Activated T-cell treated with anti-CD3 and anti-CD28 coated beads for 24 hours (primary cell): ENCODE results near the gene HCN4.
"Not testable (repeated sequence)": the region's sequence is repeated elsewhere in the genome, so short reads cannot be mapped to it uniquely, and the experiment has no call there.

Experiments
- DNase-seq: peaks from one replicate; pipeline ENCODE4 v3.0.0-alpha.2; 2020; ENCODE audit warnings: low read depth

HCN4 gene

GRCh38 chr15:73325191-73325861, 43.4 kb downstream of the HCN4 start:
- no peak for DNase-seq

DNA sequence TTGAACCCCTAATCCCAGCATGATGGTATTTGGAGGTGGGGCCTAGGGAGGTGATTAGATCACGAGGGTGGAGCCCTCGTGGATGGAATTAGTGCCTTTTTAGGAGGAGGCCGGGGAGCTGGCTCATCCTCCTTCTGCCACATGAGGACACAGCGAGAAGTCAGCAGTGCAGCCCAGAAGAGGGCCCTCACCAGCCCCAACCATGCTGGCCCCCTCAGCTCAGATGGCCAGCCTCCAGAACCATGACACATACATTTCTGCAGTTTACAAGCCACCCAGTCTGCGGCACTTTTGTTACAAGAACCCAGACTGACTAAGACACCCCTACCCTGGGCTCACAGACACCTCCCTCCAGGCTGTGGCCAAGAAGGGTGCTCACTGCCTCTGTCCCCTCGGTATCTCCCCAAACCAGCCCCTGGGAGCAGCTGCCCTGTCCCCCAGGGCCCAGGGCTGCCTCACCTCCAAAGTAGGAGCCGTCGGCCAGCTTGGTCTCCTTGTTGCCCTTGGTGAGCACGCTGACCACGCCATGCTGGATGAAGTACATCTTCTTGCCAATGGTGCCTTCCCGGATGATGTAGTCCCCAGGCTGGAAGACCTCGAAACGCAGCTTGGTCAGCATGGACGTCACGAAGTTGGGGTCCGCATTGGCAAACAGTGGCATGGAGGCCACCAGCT, 44.1 kb downstream of the HCN4 start:
- DNase-seq, result no peak

DNA sequence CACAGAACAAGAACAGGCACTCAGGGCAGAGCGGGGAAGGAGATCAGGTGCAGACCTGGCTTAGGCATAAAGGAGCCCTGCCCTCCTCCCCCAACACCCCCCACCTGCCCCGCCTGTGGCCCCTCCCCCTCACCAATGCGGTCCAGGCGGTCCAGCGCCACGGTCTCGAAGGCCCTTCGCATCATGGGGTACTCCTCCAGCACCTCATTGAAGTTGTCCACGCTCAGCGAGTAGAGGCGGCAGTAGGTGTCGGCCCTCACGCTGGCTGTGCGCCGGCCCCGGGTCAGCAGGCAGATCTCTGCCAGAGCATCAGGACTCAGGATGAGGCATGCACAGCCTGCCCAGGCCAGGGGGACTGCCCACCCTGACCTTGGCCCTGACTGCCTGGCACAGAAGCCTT, 44.8 kb downstream of the HCN4 start:
- DNase-seq, result no peak

DNA sequence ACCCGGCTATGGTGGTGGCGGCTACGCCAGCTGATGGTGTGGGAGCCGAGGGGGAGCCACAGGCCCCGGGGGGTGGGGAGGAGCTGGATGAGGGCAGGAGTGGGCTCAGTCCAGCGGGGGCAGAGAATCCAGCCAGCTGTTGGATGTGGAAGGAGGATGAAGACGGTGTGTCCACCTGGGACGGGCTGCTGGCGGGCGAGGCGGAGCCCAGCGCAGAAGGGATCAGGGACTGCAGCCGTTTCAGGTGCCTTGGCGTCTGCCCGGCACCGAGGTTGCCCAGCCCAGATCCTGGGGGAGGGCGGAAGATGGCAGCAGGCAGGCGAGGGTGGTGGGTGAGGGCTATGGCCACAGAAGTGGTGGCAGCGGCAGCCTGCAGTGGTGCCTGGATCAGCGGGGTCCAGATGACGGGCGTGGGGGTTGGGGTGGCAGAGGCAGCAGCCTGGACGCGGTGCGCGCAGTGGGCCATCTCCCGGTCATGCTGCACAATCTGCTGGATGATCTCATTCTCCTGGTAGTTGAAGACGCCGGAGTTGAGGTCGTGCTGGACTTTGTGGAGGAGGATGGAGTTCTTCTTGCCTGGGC, 45.3 kb downstream of the HCN4 start:
- DNase-seq, result no peak

DNA sequence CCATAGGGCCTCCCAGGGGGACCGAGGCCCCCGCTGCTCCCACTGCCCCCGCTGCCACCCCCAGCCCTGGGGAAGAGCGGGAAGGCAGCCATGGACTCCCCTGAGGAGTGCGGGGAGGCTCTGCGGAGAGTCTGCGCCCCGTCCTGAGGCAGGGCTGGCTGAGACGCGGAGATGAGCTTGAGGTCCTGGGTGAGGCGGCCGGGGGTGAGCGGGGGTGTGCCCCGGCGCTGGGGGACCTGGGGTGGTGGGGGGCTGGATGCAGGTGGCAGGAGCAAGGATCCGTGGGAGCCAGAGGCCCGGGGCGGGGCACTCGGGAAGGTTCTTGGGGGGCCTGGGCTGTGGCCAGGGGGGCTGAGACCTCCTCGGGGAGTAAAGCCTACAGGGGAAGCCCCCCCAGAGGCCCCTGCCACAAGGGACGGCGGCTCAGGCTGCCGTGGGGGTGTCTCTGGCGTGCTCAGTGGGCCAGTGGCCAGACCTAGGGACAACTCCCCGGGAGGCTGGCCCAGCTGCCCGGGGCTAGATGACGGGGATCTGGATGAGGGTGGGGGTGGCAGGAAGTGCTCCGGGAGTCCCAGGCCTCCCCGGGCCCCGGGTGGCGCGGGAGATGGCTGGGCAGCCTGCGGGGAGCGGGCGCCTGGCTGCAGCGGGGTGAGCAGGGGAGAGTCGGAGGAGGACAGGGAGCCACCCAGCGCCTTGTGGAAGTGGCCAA, 45.9 kb downstream of the HCN4 start:
- no peak for DNase-seq

- no peak for DNase-seq
Observed at GRCh38 chr15:73321496-73322450, 47.0 kb downstream of the HCN4 start.

DNA sequence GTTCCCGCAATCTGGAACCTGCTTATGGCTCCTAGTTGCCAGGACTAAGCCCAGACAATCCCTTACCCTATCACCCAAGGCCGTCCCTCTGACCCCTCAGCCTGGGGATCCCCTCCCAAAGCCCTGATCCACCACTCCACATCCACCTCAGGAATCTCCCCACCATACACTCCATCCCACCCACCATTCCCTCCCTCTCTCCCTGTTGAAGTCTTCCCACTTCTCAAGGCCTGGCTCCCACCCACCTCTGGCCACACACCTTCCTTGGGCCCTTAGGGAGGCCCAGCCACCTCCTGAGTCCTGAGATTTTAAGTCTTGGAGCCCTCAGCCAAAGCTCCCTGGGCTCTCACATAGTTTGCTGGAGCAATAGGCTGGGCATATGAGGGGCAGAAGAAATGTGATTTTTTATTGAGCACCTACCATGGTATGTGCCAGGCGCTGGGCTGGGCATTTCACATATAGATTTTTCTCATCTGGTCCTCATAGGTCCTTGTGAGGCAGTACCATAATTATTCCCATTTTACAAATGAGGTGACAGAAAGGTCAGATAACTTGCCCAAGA, 48.1 kb downstream of the HCN4 start:
- DNase-seq, result no peak

DNA sequence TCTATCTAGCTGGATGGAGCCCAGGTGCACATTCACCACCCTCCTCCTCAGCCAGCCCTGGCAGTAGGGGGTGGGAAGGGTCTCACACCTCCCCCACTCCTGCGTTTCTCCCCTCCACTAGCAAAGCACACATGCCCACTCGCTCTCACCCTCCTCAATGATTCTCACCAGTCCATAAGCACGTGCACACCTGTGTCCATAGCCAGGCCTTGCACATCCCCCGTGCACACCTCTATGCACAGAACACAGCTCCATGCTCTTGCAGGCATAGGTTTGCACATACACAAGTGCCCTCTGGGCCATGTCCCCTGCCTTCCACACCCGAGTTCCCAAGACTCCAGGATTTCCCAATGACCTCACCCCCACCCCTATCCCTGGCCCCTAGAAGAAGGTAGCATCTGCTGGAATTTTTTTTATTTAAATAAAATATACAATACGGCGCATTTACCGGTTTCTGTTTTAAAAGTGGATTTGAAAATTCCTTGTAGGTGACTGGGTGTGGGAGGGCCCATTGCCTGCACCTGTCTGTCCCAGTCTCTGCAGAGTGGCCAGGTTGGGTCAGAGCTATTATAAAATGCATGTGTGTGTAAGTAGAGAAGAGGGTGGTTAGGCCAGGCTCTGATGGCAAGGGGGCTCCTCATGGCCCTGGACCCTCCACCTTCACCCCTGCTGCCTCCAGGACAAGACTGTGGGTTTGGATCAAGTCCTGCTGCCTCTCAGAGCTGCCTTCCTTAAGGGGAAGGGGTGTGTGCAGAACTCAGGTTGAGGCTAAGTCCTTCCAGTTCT, 49.1 kb downstream of the HCN4 start:
- DNase-seq, result no peak

DNA sequence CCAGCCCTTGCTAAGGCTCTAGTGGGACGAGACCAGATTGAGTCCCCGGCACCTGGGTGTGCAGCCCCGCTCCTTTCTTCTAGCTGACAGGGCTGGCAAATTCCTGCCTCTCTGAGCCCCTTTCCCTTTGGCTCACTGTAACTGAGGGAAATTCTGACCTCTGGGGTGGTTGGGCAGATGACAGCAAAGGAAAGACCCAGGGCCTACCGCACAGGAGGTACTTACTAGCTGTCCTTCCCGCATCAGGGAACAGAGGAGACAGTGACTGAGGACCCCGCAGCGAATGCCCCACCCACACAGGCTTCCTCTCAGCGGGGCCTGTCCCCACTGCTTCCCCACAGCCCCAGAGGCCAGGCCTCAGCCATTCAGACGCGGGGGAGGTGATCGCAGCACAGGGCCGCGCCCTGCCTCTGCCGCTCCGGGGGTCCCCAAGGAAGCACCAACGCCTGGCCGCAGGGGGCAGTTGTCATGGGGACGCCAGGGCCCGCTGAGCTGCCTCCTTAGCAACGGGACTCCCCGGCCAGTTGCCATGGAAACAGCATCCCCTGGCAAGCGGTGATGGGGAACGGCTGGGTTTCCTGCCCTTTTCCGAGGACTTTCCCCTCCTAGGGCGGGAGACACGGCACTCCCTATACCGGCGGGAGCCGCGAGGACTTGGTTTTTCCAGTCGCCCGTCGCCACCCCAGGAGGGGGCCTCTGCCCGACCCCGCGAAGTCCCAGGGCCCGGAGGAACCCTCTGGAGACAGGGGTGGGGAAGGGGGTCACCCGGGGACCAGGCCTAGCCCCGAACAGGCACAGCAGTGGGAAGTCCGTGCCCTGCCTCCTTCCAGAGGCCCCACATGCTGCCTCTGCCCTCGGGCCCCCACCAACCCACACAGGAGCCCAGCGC, 50.1 kb downstream of the HCN4 start:
- no peak for DNase-seq

DNA sequence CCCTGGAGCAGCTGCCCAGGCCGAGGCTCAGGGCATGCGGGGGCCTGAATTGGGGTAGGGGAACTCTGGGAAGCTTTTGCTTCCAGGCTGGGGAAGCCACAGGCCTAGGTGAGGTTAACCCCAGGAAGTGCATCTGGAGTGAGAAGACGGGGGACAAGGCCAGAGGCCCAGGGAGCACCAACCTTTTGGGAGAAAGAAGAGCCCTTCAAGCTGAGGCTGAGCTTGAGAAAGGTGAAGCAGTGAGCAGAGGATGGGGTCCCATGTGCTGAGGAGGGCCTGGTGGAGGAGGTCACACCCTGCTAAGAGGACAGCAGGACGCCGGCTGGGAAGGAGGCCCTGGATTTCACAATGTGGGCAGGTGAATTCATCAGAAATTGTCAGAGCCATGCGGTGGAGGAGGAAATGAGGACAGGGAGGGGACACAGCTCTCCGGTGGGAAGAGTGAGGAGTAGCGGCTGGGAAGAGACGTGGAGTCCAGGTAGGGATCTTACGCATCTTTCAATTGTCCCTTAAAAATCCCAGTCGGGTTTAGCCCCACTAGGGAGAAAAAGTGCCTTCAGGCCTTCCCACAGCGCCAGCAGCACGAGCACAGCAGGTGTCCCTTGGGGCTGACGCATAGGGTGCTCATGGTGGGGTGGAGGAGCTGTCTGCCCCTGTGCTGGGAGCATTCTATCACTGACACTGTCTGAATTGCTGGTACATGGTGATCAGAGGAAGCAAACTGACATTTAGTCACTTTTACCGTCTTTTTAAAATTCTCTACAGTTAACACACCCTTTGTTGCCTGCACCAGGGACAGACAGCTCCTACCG, 50.9 kb downstream of the HCN4 start:
- DNase-seq, result no peak

DNA sequence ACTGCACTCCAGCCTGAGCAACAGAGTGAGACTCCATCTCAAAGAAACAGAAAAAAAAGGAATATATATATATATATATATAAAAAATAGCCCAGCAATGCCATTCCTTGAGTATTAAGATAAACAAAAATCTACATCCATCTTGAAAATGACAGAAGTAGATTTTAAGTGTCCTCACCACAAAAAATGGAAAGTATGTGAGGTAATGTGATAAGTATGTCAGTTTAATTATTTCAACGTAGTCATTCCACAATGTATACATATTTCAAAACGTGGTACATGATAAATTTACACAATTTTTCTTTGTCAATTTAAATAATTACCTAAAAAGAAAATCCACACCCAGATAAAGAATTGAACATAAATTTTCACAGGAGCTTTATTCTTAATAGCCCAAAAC, 54.9 kb downstream of the HCN4 start:
- DNase-seq, result no peak

DNA sequence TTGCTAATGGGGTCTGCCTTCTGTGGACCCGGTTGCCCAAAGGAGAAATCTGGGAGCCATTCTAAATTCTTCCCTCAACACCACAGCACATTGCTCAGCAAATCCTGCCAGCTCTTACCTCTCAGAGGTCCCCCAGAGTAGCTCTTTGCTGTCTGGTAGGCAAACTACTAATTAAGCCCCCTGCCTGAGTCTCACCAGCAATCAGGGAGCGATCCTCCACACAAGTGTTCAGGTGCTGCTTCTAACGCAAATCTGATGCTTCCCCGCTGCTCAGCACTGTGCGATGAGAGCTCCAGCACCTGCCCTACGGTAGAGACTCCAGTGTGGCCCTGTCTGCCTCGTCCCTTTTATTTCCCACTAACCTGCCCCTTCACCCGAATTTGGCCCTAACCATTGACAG, 60.5 kb downstream of the HCN4 start:
- DNase-seq, result no peak

- DNase-seq, result no peak
Observed at GRCh38 chr15:73305331-73306211, 63.2 kb downstream of the HCN4 start.

DNA sequence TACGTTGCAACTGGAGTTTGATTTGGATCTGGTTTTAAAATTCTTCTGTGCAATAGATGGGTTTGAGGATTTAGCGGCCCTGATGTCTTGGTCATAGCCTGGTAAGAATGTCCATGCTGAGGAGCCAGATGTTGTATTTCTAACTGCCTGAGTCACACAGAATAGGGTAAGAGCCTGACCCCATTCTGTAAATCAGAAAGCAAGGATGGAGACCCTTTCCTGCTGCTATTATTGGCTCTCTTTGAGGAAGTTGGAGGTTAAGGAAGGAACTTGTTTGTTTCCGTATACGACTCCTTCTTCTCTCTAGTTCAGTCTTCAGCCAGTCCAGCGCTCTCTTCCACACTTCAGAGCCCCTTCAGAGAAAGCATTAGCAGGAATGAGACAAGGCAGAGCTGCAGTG, 65.1 kb downstream of the HCN4 start:
- no peak for DNase-seq

- not testable (repeated sequence) for DNase-seq
Observed at GRCh38 chr15:73300286-73300685, 68.5 kb downstream of the HCN4 start.

DNA sequence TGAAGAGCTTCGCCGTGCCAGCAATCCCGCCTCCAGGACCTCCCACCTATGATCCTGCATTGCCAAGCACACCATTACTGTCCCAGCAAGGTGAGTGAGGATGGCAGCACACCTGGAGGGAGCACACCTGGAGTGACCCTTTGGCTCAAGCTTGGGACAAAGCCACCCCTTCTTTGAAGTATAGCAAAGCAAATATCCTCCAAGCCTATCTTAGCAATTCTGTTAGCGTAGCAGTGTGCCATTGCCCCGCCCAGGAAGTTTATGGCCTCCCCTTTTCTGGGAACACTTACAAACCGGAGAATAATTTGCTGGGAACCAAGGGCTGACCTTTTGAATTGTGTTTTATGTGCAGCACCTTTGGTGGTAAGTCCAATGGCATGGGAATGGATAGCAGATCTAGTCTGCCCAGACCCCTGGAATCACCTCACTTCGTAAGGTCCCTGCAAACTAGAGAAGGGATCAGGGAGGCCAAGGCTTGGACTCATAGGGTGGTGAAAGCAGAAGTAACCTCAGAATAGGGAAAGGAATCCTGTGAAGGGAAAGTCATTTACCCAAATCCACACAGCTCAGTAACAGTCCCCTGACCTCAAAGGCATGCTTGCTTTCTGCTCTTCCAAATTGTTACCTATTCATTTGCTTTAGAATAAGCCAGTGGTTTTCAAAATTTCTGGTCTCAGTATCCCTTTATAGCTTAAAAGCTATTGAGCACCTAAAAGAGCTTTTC, 70.1 kb downstream of the HCN4 start:
- DNase-seq, result no peak
